ENCODE results near the gene DNAL1.

Gene DNAL1

GRCh38 chr14:73722581-73722980 lies 77.8 kb downstream of the DNAL1 start:
- DNase-seq (ENCODE audit: low read depth in 2 of 2, low spot score in 1 of 2): no peak

GRCh38 chr14:73723406-73723796 lies 78.6 kb downstream of the DNAL1 start:
- DNase-seq (ENCODE audit: low read depth in 2 of 2, low spot score in 1 of 2): no peak

- DNase-seq (ENCODE audit: low read depth in 2 of 2, low spot score in 1 of 2): no peak
Measured at GRCh38 chr14:73723797-73724661, 79.2 kb downstream of the DNAL1 start.

- DNase-seq (ENCODE audit: low read depth in 2 of 2, low spot score in 1 of 2): no peak
Measured at GRCh38 chr14:73724696-73725095, 79.9 kb downstream of the DNAL1 start.

GRCh38 chr14:73725116-73726024 lies 80.6 kb downstream of the DNAL1 start:
- no peak for DNase-seq (ENCODE audit: low read depth in 2 of 2, low spot score in 1 of 2)

- no peak for DNase-seq (ENCODE audit: low read depth in 2 of 2, low spot score in 1 of 2)
Measured at GRCh38 chr14:73726025-73726961, 81.5 kb downstream of the DNAL1 start.

GRCh38 chr14:73727166-73727565 lies 82.4 kb downstream of the DNAL1 start:
- DNase-seq (ENCODE audit: low read depth in 2 of 2, low spot score in 1 of 2): no peak

DNA sequence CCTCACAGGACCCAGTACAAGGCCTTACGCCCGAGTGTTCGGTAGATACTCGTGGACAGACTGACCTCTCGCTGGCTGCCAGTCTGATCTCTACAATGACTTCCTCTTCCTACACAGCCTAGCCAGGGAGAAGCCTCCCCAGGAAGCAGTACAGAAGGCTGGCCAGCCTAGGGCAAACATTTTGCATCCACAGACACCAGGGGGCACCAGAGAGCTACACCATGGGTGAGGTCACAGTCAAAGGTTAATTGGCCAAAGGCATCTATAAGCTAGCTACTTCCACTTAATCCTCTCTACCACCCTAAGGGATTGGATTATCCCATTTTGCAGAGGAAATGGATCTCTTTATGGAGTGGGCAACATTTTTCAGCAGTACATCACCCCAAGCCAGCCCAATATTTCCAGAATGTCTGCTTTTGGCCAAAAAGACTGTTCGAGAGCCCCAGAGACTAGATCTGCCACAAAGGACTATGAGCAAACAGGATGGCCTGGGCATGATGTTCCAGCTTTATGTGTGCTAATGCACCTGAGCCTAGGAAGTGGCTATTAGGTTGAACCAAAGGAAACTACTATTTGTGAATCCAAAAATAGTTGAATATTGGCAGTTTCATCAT lies 84.0 kb downstream of the DNAL1 start:
- DNase-seq (ENCODE audit: low read depth in 2 of 2, low spot score in 1 of 2): peak; percentile 62 to 89

GRCh38 chr14:73729556-73730265 lies 84.9 kb downstream of the DNAL1 start:
- DNase-seq (ENCODE audit: low read depth in 2 of 2, low spot score in 1 of 2): no peak

DNA sequence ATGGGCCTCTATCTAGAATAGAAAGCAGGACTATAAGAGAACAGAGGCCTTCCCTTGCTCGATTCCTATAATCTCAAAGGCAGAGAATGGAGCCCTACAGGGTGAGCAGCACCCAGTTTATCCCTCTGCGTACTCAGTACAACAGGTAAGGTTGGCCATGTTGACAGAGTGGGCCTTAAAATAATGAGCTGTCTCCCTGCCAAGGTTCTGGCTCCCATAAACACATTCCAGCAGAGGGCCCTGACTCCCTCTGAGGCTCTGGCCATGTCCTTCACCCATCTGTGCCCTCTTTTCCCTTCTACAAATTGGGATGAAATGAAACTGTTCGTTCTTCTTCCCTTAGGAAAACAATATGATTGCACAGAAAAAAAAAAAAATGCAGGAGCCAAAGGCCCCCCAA lies 86.3 kb downstream of the DNAL1 start:
- no peak for DNase-seq (ENCODE audit: low read depth in 2 of 2, low spot score in 1 of 2)

DNA sequence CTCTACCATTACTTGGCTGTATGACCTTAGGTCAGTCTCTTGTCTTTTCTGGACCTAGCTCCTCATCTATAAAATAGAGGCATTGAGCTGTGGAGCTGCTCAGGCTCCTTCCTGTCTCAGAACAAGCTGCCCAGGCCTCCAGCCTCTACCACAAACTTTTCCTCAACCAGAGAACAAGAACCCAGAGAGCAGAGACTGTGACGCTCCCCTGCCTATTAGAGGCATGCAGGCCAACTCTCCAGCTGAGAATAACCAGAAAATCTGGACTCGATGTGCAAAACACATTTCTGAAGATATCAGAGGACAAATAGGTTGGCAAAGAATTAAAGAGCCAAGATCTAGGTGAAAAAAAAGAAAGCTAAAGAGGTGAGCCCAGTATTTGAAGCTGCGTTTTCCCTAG lies 87.2 kb downstream of the DNAL1 start:
- DNase-seq (ENCODE audit: low read depth in 2 of 2, low spot score in 1 of 2): no peak

- DNase-seq (ENCODE audit: low read depth in 2 of 2, low spot score in 1 of 2): no peak
Measured at GRCh38 chr14:73736842-73737241, 92.1 kb downstream of the DNAL1 start.

GRCh38 chr14:73738518-73739173 lies 93.9 kb downstream of the DNAL1 start:
- DNase-seq (ENCODE audit: low read depth in 2 of 2, low spot score in 1 of 2): no peak

GRCh38 chr14:73739174-73739898 lies 94.5 kb downstream of the DNAL1 start:
- no peak for DNase-seq (ENCODE audit: low read depth in 2 of 2, low spot score in 1 of 2)

DNA sequence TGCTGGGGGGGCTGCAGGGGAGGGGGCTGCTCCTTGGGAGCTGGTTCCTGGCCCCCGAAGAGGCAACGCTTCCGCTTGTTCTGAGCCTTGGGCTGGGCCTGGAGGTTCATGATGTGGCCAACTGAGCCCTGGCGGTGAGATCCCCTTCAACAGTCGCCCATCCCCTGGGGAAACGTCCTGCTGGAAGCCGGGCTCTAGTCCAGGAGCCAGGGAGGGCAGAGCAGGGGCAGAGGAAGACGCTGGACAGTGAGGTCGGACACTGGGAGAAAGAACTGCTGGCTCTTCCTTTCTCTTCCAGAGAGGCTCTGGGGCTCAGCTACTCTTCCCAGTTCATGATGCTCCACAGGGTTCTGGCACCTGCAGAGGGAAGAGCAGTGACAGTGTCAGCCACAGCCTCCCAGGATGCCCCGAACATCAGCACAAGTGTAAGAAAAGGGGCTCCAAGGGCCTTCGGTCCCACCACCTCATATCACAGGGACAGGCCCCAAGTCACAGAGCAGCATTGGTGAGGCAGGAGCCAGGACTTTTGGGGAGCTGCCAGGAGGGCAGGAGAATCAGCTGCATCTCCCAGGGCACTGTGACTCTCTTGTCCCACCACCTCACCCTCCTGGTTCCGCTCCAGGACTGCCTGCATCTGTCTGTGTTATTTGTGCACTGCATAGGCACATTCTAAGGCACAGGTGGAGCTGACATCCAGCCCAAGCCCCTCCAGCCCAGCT lies 95.3 kb downstream of the DNAL1 start:
- no peak for DNase-seq (ENCODE audit: low read depth in 2 of 2, low spot score in 1 of 2)

- DNase-seq (ENCODE audit: low read depth in 2 of 2, low spot score in 1 of 2): no peak
Measured at GRCh38 chr14:73740618-73741326, 96.0 kb downstream of the DNAL1 start.

DNA sequence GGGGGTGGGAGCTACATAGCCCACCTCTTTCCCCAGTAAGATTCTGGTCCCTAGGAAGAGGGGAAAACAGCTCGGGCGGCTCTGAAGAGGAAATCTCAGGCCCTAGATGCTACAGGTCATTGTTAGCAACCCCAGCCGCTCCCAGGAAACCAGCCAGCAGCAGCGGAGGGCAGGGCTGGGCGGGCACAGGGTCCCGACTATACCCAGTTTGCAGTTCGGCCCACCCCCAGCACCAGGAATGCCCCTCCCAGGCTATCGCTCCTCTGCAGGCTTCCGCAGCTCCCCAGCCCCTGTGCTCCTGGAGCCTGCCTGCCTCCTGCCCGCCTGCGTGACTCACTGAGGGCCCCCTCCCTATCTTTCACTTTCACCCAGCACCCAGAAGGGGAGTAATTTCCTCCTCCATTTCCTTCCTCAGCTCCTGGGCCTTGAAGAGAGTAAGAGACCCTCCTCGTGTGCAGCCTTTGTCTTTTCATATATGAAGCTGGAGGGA lies 96.6 kb downstream of the DNAL1 start:
- peak in 1 of 2 donors; percentile 55 for DNase-seq (ENCODE audit: low read depth in 2 of 2, low spot score in 1 of 2)

Data from stimulated activated CD8-positive, alpha-beta memory T cell treated with anti-CD3 and anti-CD28 coated beads, Interleukin-4, amount 100 ng/mL, for 4 hours (primary cell).